Measurements from ENCODE around the gene FHOD1.

The FHOD1 gene

DNA sequence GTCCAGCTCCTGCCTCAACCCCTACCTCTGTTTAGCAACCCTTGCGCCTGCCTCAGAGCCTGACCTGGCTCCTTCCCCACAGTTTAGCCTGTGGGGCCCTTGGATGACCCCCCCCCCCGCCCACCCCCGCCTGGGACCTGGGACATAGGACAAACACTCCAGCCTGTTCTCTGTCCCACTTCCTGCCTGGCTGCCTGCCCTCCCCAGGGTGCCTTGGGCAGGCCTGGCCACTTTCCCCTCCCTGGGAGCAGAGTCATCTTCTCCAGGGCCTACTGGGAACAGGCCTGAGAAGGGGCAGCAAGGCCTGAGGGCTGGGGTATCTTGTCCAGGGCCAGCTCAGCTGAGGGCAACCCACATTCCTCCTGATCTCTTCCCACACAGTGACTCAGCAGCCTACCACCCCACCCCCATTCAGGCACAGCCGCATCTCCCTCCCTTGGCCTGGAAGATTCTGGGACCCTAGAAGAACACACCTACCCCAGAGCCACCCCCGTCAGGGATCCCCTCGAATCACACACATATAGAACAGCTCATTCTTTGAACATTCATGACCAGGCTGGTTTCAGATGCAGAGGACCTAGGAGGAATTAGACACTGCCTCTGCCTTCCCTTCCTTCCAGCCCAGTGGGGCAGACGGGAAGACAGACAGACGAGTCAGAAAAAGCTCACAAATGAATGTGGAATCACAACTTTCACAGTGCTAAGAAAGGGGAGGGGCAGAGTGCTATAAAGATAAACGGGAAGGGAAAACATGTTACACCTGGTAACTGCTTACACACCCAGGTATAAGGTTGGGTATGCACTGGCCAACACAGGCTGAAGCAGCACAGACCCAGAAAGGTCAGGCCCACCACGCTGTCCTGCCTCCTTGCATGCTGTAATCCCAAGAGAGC is 6.0 kb downstream of the FHOD1 start:
- in situ Hi-C loops (cut with MboI; ENCODE audit: low sequenced_read_pairs, unreplicated experiment): no loop called here
- no peak for DNase-seq (ENCODE audit: low spot score)
- TF ChIP-seq, protein P1, sequence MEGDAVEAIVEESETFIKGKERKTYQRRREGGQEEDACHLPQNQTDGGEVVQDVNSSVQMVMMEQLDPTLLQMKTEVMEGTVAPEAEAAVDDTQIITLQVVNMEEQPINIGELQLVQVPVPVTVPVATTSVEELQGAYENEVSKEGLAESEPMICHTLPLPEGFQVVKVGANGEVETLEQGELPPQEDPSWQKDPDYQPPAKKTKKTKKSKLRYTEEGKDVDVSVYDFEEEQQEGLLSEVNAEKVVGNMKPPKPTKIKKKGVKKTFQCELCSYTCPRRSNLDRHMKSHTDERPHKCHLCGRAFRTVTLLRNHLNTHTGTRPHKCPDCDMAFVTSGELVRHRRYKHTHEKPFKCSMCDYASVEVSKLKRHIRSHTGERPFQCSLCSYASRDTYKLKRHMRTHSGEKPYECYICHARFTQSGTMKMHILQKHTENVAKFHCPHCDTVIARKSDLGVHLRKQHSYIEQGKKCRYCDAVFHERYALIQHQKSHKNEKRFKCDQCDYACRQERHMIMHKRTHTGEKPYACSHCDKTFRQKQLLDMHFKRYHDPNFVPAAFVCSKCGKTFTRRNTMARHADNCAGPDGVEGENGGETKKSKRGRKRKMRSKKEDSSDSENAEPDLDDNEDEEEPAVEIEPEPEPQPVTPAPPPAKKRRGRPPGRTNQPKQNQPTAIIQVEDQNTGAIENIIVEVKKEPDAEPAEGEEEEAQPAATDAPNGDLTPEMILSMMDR (IDR thresholded peaks at IDR 0.05; ENCODE audit: borderline replicate concordance, control extremely low read depth, extremely low read depth, insufficient read depth, missing control alignments): no peak

DNA sequence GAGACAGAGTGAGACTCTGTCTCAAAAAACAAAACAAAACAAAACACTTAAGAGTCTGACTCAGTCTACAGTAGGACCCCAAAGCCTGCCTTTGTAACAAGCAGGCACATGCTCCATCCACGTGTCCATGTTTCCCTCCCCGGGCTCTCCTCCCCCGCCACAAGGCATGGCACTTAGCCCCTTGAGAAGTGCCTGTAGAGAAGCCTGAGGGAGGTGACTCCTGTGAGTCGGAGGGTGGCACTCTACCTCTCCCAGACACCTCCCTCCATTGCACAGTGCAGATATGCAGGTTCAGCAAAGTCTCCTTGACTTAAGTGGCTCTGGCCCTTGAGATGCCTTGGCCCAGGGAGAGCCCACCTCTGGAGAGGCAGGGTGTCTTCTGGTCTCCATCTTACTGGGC is 6.8 kb downstream of the FHOD1 start:
- TF ChIP-seq, protein P1 (IDR thresholded peaks at IDR 0.05; ENCODE audit: borderline replicate concordance, control extremely low read depth, extremely low read depth, insufficient read depth, missing control alignments): no peak
- DNase-seq (ENCODE audit: low spot score): no peak
- in situ Hi-C loops (cut with MboI; ENCODE audit: low sequenced_read_pairs, unreplicated experiment): no loop called here

DNA sequence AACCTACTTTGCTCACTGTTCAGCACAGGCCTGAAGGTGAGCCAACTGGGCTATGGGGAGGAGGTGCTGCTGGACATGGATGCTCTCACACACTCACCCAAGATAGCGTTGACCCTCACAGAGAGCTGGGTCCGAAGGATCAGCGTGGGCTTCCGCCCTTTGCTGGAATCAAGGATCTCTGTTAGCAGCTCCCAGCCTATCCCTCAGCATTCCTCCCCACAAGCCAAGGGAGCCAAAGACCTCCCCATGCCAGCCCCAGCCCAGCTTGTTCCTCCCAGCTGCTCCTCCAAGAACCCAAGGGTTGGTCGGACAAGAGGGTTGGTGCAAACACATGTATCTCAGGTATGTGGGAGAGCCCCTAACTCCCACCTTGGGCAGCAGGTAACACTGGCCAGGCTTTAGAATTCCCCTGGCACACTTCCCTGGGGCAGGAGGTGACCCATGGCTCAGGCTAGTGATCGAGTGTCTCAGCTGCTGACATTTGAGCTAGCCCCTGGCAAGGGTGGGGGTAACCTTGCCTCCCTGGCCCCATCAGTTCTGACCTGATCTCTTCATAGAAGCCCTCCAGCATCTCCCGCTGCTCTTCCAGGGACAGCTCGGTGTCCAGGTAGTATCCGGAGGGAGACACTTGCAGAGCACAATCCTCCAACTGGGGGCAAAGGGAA is 8.3 kb downstream of the FHOD1 start:
- DNase-seq (ENCODE audit: low spot score): no peak
- in situ Hi-C loops (cut with MboI; ENCODE audit: low sequenced_read_pairs, unreplicated experiment): no loop called here
- TF ChIP-seq, protein P1 (IDR thresholded peaks at IDR 0.05; ENCODE audit: borderline replicate concordance, control extremely low read depth, extremely low read depth, insufficient read depth, missing control alignments): no peak

DNA sequence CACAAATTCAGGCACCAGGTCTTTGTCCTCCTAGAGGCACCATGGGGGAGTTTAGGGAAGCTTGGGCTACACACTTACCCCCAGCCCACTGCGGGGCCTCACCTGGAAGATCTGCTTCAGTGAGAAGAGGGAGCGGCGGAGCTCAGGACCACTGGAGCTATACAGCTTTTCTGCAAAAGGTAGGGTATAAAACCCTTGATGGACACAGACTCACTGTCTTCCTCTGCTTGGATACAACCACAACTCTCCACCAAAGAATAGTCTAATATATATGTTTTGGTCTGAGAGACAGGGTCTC is 9.1 kb downstream of the FHOD1 start:
- TF ChIP-seq, protein P1 (IDR thresholded peaks at IDR 0.05; ENCODE audit: borderline replicate concordance, control extremely low read depth, extremely low read depth, insufficient read depth, missing control alignments): no peak
- no peak for DNase-seq (ENCODE audit: low spot score)
- in situ Hi-C loops (cut with MboI; ENCODE audit: low sequenced_read_pairs, unreplicated experiment): no loop called here

DNA sequence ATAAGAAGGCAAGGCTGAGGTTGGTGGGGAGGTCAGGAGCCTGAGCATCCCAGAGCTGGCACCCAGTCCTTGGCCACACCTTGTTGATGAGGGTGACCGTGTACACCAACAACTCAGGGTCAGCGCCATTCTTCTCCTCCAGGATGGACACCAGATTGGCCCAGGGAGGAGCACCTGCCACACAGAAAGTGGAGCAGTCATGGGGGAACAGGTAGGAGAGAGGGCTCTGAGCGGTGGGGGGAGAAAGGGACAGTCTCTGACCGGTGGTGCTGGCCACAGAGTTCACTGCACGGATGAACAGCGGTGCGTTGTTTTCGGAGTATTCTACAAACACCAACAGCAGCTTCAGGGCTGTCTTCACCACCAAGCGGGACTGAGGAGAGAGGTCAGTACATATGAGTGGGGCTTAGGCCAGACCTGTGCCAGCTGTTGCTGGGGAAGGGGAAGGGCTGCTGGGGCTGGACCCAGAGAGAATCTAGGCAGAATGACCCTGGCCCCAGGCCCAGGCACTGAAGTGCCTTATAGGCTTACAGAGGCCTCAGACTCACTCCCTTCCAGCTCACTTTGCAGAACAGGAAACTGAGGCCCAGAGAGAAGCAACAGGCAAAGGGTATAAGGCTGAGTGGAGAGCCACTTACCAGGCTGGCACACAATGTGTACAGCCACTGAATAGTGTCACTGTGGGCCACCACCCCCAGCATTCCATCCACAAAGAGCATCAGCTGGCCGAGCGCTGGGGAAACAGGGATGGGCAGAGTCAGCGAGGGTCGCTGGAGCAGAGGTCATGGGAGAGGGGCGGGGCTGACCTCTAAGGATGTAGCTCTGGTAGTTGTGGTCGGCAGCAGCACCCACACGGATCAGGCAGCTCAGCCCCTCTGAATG is 9.6 kb downstream of the FHOD1 start:
- TF ChIP-seq, protein P1 (IDR thresholded peaks at IDR 0.05; ENCODE audit: borderline replicate concordance, control extremely low read depth, extremely low read depth, insufficient read depth, missing control alignments): no peak
- in situ Hi-C loops (cut with MboI; ENCODE audit: low sequenced_read_pairs, unreplicated experiment): no loop called here
- DNase-seq (ENCODE audit: low spot score): no peak
